Activated T-cell treated with anti-CD3 and anti-CD28 coated beads, Interleukin-2, amount 50 U/mL, for 24 hours (primary cell): ENCODE measurements around the gene PANK1.

Experiments
- DNase-seq: peaks from one replicate; pipeline ENCODE4 v3.0.0-alpha.2; 2020
- H3K27ac Mint-ChIP-seq: 2 replicates; pipeline ENCODE4 v1.8.0; 2020; ENCODE audit warnings: mild to moderate bottlenecking, mixed read lengths
- H3K27me3 Mint-ChIP-seq: 2 replicates; pipeline ENCODE4 v1.8.0; 2020; ENCODE audit warnings: mixed read lengths
- H3K36me3 Mint-ChIP-seq: 2 replicates; pipeline ENCODE4 v1.8.0; 2020; ENCODE audit warnings: low read depth, mixed read lengths
- H3K4me1 Mint-ChIP-seq: 2 replicates; pipeline ENCODE4 v1.8.0; 2020; ENCODE audit warnings: low read depth, mixed read lengths
- H3K4me3 Mint-ChIP-seq: 2 replicates; pipeline ENCODE4 v1.8.0; 2020; ENCODE audit warnings: mild to moderate bottlenecking, moderate library complexity, mixed read lengths
- H3K9me3 Mint-ChIP-seq: 2 replicates; pipeline ENCODE4 v1.8.0; 2020; ENCODE audit warnings: mixed read lengths

PANK1 gene

DNA sequence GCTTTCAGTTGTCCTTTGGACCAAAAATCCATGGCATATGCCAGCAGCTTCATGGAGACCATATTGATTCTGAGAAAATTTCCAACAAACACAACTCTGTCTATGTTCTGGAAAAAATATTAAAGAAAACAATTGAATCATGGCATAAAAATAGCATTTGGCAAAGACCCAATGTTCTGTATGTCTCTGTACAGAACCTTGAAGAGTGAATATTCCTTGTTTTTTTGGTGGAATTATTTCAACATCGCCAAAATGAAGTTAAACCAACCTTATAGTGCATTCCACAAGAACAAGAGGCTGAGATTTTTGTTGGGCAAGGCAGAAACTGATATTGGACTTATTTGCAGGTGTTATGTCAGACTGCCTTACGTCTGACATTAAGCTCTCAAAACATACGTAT, 56.4 kb downstream of the PANK1 start:
- no peaks in the 10 kb centered on the region for H3K27me3 Mint-ChIP-seq
- H3K9me3 Mint-ChIP-seq, result no peaks in the 10 kb centered on the region
- DNase-seq, result no peak
- peaks cover 1% of the 10 kb centered on the region for H3K4me1 Mint-ChIP-seq
- no peak overlapping the region for H3K4me3 Mint-ChIP-seq
- no peak overlapping the region for H3K27ac Mint-ChIP-seq
- no peaks in the 10 kb centered on the region for H3K36me3 Mint-ChIP-seq

DNA sequence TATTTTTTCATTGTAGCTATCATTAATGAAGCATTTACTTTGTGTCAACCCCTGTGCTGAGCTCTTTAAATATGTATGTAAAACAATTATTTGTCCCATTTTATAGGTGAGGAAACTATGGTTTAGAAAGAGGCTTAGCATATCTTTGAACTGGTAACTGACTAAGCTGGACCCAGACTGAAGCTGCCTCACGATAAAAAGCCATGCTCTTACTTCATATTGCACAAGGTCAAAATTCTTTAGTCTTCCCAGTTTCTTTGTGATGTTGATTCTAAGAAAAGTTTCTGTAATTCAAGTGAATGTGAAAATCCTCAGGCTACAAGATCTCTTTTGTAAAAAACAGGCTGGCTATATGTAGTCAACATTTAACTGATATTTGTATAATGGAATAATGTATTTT, 63.0 kb downstream of the PANK1 start:
- no peak for DNase-seq
- no peaks in the 10 kb centered on the region for H3K27me3 Mint-ChIP-seq
- no peaks in the 10 kb centered on the region for H3K9me3 Mint-ChIP-seq
- no peaks in the 10 kb centered on the region for H3K4me1 Mint-ChIP-seq
- no peak overlapping the region for H3K4me3 Mint-ChIP-seq
- no peaks in the 10 kb centered on the region for H3K36me3 Mint-ChIP-seq
- no peak overlapping the region for H3K27ac Mint-ChIP-seq

DNA sequence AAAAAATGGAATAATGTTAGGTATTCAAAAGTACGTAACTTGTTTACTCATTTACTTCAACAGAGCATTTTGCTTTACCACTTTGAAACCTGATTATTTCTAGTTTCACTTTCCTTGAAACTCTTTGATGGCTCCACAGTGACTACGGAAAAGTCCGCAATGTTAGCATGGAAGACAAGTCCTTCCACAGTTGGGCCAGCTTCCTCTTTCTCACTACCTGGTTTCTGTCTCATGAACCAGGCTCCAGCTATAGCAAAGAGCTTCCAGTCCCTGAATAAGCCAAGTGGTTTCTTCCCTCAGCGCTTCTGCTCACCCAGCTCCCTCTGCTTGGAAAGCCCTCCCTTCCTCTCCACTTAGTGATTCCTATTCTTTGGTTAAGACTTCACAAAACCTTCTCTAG, 64.8 kb downstream of the PANK1 start:
- no peaks in the 10 kb centered on the region for H3K9me3 Mint-ChIP-seq
- no peak overlapping the region for H3K27ac Mint-ChIP-seq

DNA sequence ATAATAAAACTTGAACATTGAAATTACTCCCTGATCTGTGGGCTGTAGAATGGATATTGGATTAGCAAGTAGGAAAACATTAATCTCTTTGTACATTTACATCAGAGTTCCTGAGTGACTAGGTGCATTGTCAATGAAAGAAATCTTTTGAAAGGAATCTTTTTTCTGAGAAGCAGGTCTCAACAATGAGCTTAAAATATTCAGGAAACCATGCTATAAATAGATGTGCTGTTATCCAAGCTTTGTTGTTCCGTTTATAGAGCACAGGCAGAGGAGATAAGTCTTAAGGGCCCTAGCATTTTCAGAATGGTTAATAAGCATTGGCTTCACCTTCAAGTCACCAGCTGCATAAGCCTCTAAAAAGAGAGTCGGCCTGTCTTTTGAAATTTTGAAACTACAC, 68.3 kb downstream of the PANK1 start:
- Mint-ChIP-seq H3K36me3 (no peaks in the 10 kb centered on the region), H3K4me1 (no peaks in the 10 kb centered on the region), H3K9me3 (no peaks in the 10 kb centered on the region), H3K4me3 (no peak overlapping the region), H3K27ac (no peak overlapping the region), H3K27me3 (no peaks in the 10 kb centered on the region)
- DNase-seq, result no peak

More for the DNA sequence above, 64.8 kb downstream of the PANK1 start:
- Mint-ChIP-seq H3K36me3 (no peaks in the 10 kb centered on the region), H3K4me1 (no peaks in the 10 kb centered on the region), H3K27me3 (no peaks in the 10 kb centered on the region), H3K4me3 (no peak overlapping the region)
- no peak for DNase-seq

DNA sequence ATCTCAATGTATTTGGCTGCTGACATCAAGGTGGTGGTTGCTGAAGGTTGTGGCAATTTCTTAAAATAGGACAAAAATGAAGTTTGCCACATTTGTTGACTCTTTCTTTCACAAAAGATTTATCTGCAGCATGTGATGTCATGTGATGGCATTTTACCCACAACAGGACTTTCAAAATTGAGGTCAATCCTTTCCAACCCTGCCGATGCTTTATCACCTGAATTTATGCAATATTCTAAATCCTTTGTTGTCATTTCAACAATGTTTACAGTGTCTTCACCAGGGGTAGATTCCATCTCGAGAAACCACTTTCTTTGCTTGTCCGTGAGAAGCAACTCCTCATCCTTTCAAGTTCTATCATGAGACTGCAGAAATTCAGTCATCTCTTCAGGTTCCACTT, 69.0 kb downstream of the PANK1 start:
- Mint-ChIP-seq H3K4me3 (no peak overlapping the region), H3K4me1 (no peaks in the 10 kb centered on the region), H3K36me3 (no peaks in the 10 kb centered on the region), H3K9me3 (no peaks in the 10 kb centered on the region), H3K27me3 (no peaks in the 10 kb centered on the region), H3K27ac (no peak overlapping the region)
- DNase-seq, result no peak

DNA sequence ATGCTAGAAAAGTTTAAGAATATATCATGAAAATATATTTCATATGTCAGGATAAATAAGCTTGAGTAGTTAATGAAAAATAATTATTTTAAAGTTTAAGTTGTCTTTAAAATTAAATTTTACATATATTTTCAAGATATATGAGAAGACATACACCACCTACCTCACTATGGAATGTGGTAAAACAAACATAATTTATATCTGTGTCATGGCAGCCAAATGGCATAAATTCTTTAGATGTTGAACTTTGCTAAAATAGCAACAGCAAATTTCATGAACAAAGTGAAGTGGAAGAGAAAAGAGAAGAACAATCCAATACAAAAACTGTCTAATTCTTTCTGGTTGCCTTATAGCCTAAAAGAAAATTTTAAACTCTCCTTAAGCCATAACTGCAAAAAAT, 70.0 kb downstream of the PANK1 start:
- H3K9me3 Mint-ChIP-seq, result no peaks in the 10 kb centered on the region
- no peaks in the 10 kb centered on the region for H3K36me3 Mint-ChIP-seq
- no peak for DNase-seq
- H3K4me1 Mint-ChIP-seq, result no peaks in the 10 kb centered on the region
- H3K4me3 Mint-ChIP-seq, result no peak overlapping the region
- no peak overlapping the region for H3K27ac Mint-ChIP-seq
- H3K27me3 Mint-ChIP-seq, result no peaks in the 10 kb centered on the region

DNA sequence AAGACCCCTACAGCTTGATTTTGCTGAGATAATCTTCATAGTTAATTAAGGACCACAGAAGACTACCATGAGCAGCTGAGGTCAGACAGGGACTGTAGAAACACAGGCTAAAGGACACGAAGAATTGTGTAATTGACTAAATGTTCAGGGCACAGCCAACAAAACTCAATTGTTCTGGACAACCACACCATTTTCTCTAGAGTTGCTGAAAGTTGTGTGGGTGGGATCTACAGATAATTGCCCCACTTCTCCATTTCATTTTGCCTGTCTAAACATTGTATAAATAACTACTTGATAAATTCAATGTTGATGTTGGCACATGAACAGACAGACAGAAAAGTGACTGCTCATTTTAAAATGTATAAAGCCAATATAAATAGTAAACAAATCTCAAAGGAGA, 70.7 kb downstream of the PANK1 start:
- Mint-ChIP-seq H3K9me3 (no peaks in the 10 kb centered on the region), H3K27ac (no peak overlapping the region), H3K36me3 (no peaks in the 10 kb centered on the region), H3K4me1 (no peaks in the 10 kb centered on the region), H3K4me3 (no peak overlapping the region), H3K27me3 (no peaks in the 10 kb centered on the region)
- no peak for DNase-seq

DNA sequence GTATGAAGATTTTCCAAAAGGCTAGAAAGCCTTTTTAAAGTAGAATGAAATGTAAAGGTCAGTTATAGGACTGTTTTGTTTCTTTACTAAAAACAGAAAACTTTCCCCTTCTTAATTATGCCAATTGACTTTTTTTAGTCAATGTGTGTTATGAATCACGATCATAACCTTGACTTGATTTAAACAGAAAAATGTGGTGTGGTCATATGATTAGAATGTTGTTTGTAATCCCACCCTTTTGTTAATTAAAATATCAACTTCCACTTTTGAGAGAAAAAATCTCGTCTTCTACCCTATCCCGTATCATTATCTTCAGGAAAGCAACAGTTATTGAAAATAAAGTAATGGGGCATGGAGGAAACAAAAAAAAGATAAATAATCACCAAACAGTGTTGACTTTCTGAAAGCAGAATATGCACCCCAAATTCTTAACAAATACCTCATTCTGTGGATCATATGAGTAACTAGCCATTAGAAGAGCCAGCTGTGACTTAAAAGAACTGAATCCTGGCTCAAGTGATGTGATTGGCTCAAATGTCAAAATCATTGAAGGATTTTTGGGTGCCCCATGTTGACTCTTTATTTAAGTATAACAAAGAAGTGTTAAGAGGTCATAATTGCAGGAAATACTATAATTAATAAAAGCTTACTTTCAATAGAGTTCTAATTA, 77.3 kb downstream of the PANK1 start:
- H3K27me3 Mint-ChIP-seq, result peaks cover 12% of the 10 kb centered on the region
- DNase-seq, result no peak
- no peak overlapping the region for H3K27ac Mint-ChIP-seq
- peaks cover 1% of the 10 kb centered on the region for H3K4me1 Mint-ChIP-seq
- H3K9me3 Mint-ChIP-seq, result no peaks in the 10 kb centered on the region
- H3K36me3 Mint-ChIP-seq, result no peaks in the 10 kb centered on the region
- H3K4me3 Mint-ChIP-seq, result no peak overlapping the region

DNA sequence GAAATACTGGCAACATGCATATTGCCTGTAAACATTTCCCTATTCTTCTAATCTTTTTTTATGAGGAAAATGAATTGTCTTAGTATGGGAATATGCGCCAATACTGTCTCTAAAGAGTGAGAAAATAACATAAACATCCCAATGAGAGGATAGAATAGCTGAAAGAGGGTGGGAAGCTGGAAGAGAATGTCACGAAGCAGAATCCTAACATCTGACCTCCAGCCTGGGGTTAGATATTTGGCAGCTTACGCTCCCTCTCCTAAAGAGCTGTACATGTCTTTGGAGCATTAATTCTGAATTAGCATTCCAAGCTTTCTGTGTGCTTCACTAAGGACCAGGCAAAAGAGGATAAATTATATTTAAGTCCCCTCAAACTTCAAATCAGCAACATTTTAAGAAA, 78.0 kb downstream of the PANK1 start:
- H3K9me3 Mint-ChIP-seq, result no peaks in the 10 kb centered on the region
- no peak overlapping the region for H3K4me3 Mint-ChIP-seq
- H3K27ac Mint-ChIP-seq, result no peak overlapping the region
- no peaks in the 10 kb centered on the region for H3K36me3 Mint-ChIP-seq
- DNase-seq, result no peak
- H3K4me1 Mint-ChIP-seq, result peaks cover 1% of the 10 kb centered on the region
- H3K27me3 Mint-ChIP-seq, result peaks cover 12% of the 10 kb centered on the region

DNA sequence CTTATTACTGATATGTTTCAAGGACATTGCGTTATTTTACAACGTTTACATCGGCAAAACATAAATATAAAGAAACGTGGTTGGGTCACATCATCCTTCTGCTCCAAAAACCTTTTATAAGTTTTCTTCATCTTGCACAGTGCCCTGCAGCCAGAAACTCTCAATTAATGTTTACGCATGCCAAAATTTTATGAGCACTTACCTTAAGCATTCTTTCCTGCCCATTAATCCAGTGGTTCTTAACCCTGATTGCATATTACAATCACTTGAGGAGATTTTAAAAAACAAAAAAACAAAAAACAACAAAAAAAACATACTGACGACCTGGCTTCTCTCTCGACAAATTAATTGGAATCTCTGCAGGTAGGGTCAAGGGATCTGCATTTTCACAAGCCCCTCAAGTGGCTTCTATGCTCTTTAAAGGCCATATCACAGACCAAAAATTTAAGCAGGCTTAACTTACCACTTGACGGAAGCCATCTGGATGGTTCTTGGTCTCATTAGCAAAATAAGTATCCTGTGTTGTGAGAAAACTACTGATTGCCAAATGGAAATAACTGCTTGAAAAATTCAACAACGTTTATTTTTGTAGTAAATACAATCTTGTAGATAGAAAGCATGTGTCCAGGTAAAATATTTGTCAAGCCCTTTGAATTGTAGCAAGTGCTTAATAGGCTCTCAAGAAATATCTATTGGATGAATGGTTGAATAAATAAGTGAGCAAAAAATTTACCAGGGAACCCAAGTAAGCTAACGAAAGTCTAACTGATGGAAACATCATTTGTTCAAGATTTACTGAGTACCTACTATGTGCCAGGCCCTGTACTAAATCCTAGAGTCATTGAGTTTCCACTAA, 78.7 kb downstream of the PANK1 start:
- Mint-ChIP-seq H3K27ac (no peak overlapping the region), H3K27me3 (peaks cover 12% of the 10 kb centered on the region)

DNA sequence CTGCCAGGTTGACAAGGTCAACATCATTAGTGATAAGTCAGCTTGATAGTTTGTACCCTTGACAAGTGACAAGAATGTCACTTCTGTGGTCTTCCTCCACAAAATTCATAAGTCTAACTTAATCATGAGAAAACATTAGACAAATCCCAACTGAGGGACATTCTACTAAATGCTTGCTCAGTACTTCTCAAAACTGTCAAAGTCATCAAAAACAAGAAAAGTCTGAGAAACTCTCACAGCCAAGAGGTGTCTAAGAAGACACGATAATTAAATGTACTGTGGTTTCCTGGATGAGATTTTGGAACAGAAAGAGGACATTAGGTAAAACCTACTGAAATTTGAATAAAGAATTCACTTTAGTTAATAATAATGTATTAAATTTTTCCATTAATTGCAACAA, 79.9 kb downstream of the PANK1 start:
- peaks cover 1% of the 10 kb centered on the region for H3K4me1 Mint-ChIP-seq
- H3K4me3 Mint-ChIP-seq, result no peak overlapping the region
- H3K36me3 Mint-ChIP-seq, result no peaks in the 10 kb centered on the region
- H3K27ac Mint-ChIP-seq, result no peak overlapping the region
- H3K27me3 Mint-ChIP-seq, result peaks cover 12% of the 10 kb centered on the region
- no peak for DNase-seq
- no peaks in the 10 kb centered on the region for H3K9me3 Mint-ChIP-seq

More for the DNA sequence above, 78.7 kb downstream of the PANK1 start:
- no peaks in the 10 kb centered on the region for H3K36me3 Mint-ChIP-seq
- H3K4me3 Mint-ChIP-seq, result no peak overlapping the region
- peaks cover 1% of the 10 kb centered on the region for H3K4me1 Mint-ChIP-seq
- no peaks in the 10 kb centered on the region for H3K9me3 Mint-ChIP-seq
- DNase-seq, result no peak

DNA sequence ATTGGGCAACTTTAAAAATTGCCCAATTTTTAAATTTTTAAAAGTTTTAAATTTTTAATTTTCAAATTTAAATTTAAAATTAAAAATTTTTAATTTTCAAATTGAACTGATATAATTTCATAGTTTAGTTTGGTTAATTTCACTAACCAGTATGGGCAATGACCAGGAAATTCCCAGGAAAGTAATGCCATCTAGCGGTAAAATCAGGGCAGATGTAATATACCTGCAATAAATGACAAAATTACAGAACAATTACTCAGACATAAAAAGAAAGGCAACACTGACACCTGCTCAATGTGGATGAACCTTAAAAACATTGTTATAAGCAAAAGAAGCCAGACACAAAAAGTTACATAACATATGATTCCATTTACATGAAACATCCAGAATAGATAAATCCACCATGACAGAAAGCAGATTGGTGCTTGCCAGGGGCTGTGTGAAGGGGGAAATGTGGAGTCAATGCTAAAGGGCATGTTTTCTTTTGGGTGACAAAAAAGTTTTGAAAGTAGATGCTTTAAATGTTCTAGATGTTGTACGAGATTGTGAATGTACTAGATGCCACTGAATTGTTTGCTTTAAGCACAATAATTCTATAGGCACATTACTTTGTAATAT, 81.1 kb downstream of the PANK1 start:
- DNase-seq, result no peak
- no peak overlapping the region for H3K27ac Mint-ChIP-seq
- H3K4me3 Mint-ChIP-seq, result no peak overlapping the region
- peaks cover 12% of the 10 kb centered on the region for H3K27me3 Mint-ChIP-seq
- peaks cover 1% of the 10 kb centered on the region for H3K4me1 Mint-ChIP-seq
- no peaks in the 10 kb centered on the region for H3K9me3 Mint-ChIP-seq
- H3K36me3 Mint-ChIP-seq, result no peaks in the 10 kb centered on the region

DNA sequence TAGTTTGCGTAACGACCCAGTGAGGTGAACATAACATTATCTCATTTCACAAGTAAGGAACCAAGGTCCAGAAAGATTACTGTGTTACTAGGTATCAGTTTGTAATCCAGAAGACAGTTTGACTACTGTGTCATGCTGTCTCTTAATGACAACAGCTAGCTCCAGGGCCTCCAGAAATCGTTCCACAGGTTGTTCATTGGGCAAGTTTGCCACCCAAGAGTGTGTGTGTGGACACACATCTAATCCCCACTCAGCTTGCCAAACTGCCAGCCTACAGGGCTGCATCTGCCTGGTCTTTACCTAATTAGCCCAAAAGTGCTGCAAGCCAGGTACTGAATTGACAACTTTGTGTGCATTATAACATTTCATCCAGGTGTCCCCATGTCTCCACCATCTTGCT, 81.7 kb downstream of the PANK1 start:
- no peak for DNase-seq
- no peaks in the 10 kb centered on the region for H3K36me3 Mint-ChIP-seq
- no peak overlapping the region for H3K27ac Mint-ChIP-seq
- H3K27me3 Mint-ChIP-seq, result peaks cover 15% of the 10 kb centered on the region
- peaks cover 1% of the 10 kb centered on the region for H3K4me1 Mint-ChIP-seq
- no peaks in the 10 kb centered on the region for H3K9me3 Mint-ChIP-seq
- no peak overlapping the region for H3K4me3 Mint-ChIP-seq

DNA sequence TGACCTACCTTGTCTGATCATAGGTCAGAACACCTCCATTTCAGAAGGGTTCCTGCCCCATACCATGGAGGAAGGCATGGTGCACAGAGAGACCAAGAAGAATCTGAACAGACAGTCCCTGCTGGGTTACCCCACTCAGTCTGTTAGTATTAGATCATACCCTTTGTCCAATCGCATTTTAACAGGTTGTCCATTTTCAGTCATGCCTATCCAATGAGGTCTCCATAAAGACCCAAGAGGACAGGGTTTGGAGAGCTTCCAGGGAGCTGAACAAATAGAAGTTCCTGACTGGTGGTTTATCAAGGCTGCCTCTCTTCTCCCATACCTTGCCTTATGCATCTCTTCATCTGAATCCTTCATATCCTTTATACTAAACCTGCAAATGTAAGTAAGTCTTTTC, 88.4 kb downstream of the PANK1 start:
- no peak for DNase-seq
- Mint-ChIP-seq H3K4me3 (no peak overlapping the region), H3K36me3 (no peaks in the 10 kb centered on the region), H3K27ac (no peak overlapping the region), H3K4me1 (no peaks in the 10 kb centered on the region), H3K27me3 (peaks cover 6% of the 10 kb centered on the region), H3K9me3 (no peaks in the 10 kb centered on the region)
